Endothelial cell of coronary artery (primary cell): Measurements from ENCODE around the gene FSHB. TPM values are rescaled to one million over a fixed set of nuclear protein-coding genes. Genes with fewer than 3 reads are reported as not detected.

Source experiments
- total RNA-seq: library from RNA; depleted of rRNA; stranded (reverse); fragments of >200 nt; gene quantifications from 2 replicates; pipeline ENCODE4 v1.2.3, GENCODE V29; 2014

Gene FSHB
- not detected in 2 replicates for total RNA-seq

GRCh38 chr11:30230714-30231113, at the start of gene FSHB:
Gene FSHB (plus strand): TSS chr11:30231014. CDS start chr11:30231903, 889 bp downstream.

Other genes starting within 250 kb of the FSHB start
- not detected in 2 replicates for gene KCNA4, start 214.0 kb upstream of the FSHB start, total RNA-seq
- gene ARL14EP, start 92.1 kb downstream of the FSHB start, total RNA-seq = 16.6 and 22.6 TPM in 2 replicates